Astrocyte (in vitro differentiated cells and primary cell): Measurements from ENCODE around the gene FGF19. TPM values are rescaled to one million over a fixed set of nuclear protein-coding genes. Genes with fewer than 3 reads are reported as not detected.

Experiments
- DNase-seq: peaks from one replicate; pipeline ENCODE4 v3.0.0-alpha.2; 2010; ENCODE audit warnings: low read depth
- FAIRE-seq: peaks from 2 replicates; lab custom pipeline; 2011; peaks lifted over from hg19 to GRCh38; lab: Jason Lieb, UNC
- H2AFZ ChIP-seq: 2 replicates; pipeline ENCODE4 v1.6.0; 2012; ENCODE audit warnings: low read depth, low read length, inconsistent platforms
- H3K27ac ChIP-seq: 2 replicates; pipeline ENCODE4 v1.5.1; 2011; ENCODE audit warnings: low read depth, low read length, inconsistent platforms
- H3K27me3 ChIP-seq: 2 replicates; pipeline ENCODE4 v1.6.0; 2011; ENCODE audit warnings: low read length, inconsistent platforms; ENCODE audit not compliant: insufficient read depth
- H3K36me3 ChIP-seq: 2 replicates; pipeline ENCODE4 v1.5.1; 2011; ENCODE audit warnings: low read length, inconsistent platforms; ENCODE audit not compliant: insufficient read depth
- H3K4me1 ChIP-seq: 2 replicates; pipeline ENCODE4 v1.5.1; 2011; ENCODE audit warnings: low read length, inconsistent platforms; ENCODE audit not compliant: insufficient read depth
- H3K4me2 ChIP-seq: 2 replicates; pipeline ENCODE4 v1.6.0; 2012; ENCODE audit warnings: low read length, inconsistent platforms
- H3K4me3 ChIP-seq: 2 replicates; pipeline ENCODE4 v1.5.1; 2011; ENCODE audit warnings: low read depth, mild to moderate bottlenecking, low read length, inconsistent platforms; ENCODE audit not compliant: insufficient read depth
- H3K79me2 ChIP-seq: 2 replicates; pipeline ENCODE4 v1.6.0; 2012; ENCODE audit warnings: mild to moderate bottlenecking, low read length, inconsistent platforms; ENCODE audit not compliant: insufficient read depth
- H3K9ac ChIP-seq: 2 replicates; pipeline ENCODE4 v1.6.0; 2012; ENCODE audit warnings: mild to moderate bottlenecking, low read length, inconsistent platforms
- H3K9me3 ChIP-seq: 2 replicates; pipeline ENCODE4 v1.5.1; 2012; ENCODE audit warnings: low read depth, mild to moderate bottlenecking, low read length, inconsistent platforms; ENCODE audit not compliant: insufficient read depth
- H4K20me1 ChIP-seq: 2 replicates; pipeline ENCODE4 v1.6.0; 2012; ENCODE audit warnings: low read length, inconsistent platforms; ENCODE audit not compliant: insufficient read depth
- H3K27ac Mint-ChIP-seq: one replicate; pipeline ENCODE4 v1.8.0; 2021; ENCODE audit warnings: mild to moderate bottlenecking, mixed read lengths; ENCODE audit not compliant: unreplicated experiment
- H3K27me3 Mint-ChIP-seq: one replicate; pipeline ENCODE4 v1.8.0; 2021; ENCODE audit warnings: low read depth, mixed read lengths; ENCODE audit not compliant: unreplicated experiment
- H3K36me3 Mint-ChIP-seq: one replicate; pipeline ENCODE4 v1.8.0; 2021; ENCODE audit warnings: low read depth, mixed read lengths; ENCODE audit not compliant: unreplicated experiment
- H3K4me1 Mint-ChIP-seq: one replicate; pipeline ENCODE4 v1.8.0; 2021; ENCODE audit warnings: low read depth, mixed read lengths; ENCODE audit not compliant: unreplicated experiment
- H3K4me3 Mint-ChIP-seq: one replicate; pipeline ENCODE4 v1.8.0; 2021; ENCODE audit warnings: mild to moderate bottlenecking, moderate library complexity, mixed read lengths; ENCODE audit not compliant: unreplicated experiment
- H3K9me3 Mint-ChIP-seq: one replicate; pipeline ENCODE4 v1.8.0; 2021; ENCODE audit warnings: mild to moderate bottlenecking, mixed read lengths; ENCODE audit not compliant: unreplicated experiment
- EZH2 ChIP-seq: IDR thresholded peaks from 2 replicates; pipeline ENCODE4 v1.6.1; 2012; ENCODE audit warnings: mild to moderate bottlenecking, low read length, inconsistent platforms; ENCODE audit not compliant: insufficient read depth
- total RNA-seq: library from RNA; stranded (reverse); gene quantifications from 2 replicates; pipeline ENCODE4 v1.2.1, GENCODE V29; 2021
- TF ChIP-seq, protein P1 (sequence below): IDR thresholded peaks from 2 replicates; pipeline ENCODE4 v1.5.1; 2011; ENCODE audit warnings: low read depth, mild to moderate bottlenecking, inconsistent platforms, low read length, moderate library complexity; ENCODE audit not compliant: insufficient read depth

Gene FGF19
- total RNA-seq, 1 donor from 2014 or later: not detected

- no peak overlapping the region for H2AFZ ChIP-seq
- peaks cover 7% of the 10 kb centered on the region for H3K4me1 ChIP-seq
- H3K27me3 Mint-ChIP-seq: peaks cover 20% of the 10 kb centered on the region
- H3K27ac Mint-ChIP-seq: no peak overlapping the region
- DNase-seq: no peak
- no peak for TF ChIP-seq EZH2
- TF ChIP-seq, protein P1, sequence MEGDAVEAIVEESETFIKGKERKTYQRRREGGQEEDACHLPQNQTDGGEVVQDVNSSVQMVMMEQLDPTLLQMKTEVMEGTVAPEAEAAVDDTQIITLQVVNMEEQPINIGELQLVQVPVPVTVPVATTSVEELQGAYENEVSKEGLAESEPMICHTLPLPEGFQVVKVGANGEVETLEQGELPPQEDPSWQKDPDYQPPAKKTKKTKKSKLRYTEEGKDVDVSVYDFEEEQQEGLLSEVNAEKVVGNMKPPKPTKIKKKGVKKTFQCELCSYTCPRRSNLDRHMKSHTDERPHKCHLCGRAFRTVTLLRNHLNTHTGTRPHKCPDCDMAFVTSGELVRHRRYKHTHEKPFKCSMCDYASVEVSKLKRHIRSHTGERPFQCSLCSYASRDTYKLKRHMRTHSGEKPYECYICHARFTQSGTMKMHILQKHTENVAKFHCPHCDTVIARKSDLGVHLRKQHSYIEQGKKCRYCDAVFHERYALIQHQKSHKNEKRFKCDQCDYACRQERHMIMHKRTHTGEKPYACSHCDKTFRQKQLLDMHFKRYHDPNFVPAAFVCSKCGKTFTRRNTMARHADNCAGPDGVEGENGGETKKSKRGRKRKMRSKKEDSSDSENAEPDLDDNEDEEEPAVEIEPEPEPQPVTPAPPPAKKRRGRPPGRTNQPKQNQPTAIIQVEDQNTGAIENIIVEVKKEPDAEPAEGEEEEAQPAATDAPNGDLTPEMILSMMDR: no peak
- peaks cover 4% of the 10 kb centered on the region for H4K20me1 ChIP-seq
- peaks cover 1% of the 10 kb centered on the region for H3K36me3 Mint-ChIP-seq
- H3K4me1 Mint-ChIP-seq: peaks cover 12% of the 10 kb centered on the region
- H3K9ac ChIP-seq: no peak overlapping the region
- no peak for FAIRE-seq
- no peak overlapping the region for H3K27ac ChIP-seq
- H3K9me3 Mint-ChIP-seq: peaks cover 5% of the 10 kb centered on the region
- H3K4me3 Mint-ChIP-seq: no peak overlapping the region
- H3K4me2 ChIP-seq: no peak overlapping the region
- no peaks in the 10 kb centered on the region for H3K79me2 ChIP-seq
- no peaks in the 10 kb centered on the region for H3K36me3 ChIP-seq
- H3K4me3 ChIP-seq: no peak overlapping the region
- H3K27me3 ChIP-seq: no peaks in the 10 kb centered on the region
- no peaks in the 10 kb centered on the region for H3K9me3 ChIP-seq
These were observed 44.8 kb upstream of the FGF19 start for GRCh38 chr11:69748637-69749036.

DNA sequence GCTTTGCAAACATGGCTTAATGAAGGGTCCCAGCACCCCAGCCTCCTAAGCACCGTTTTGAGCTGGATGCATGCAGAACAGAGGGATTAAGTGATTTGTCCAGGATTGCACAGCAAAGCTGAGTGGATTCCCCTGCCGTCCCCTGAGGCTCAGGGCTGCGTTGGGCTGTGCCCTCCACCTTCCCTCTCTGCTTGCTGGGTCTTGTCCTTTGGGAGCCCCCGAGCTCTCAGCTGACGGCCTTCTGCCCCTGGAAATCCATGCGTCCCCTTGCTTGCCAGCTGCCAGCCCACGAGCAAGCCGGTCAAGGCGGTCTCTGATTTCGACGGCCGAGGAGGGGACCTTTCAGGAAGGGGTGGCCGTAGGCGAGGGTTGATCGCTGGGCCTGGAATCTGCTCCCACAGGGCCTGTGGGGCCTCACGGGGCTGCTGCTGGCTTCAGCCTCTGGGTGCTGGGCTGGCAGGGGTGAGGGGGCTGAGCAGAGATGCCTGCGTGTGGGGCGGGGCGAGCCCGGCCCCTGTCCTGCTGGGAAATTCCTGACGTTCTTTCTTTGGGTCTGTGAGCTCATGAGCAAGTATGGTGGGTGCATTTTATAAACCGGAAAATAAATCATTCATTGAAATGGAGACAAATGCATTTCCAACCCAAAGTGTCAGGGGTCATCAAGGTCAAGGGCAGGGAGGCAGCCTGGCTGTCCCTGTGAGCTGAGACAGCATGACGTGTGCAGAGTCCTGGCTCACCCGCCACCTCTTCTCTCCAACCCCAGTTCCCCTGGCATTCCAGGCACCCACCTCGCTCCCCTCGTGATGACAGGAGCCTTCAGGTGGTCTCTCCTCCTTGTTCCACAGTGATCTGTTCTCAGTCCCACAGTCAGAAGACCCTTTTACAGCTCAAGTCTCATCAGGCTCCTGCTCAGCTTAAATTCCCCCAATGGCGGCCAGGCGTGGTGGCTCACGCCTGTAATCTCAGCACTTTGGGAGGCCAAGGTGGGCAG lies 43.2 kb upstream of the FGF19 start:
- TF ChIP-seq, protein P1: no peak
- TF ChIP-seq EZH2: no peak
- peaks cover 7% of the 10 kb centered on the region for H3K4me1 ChIP-seq
- no peaks in the 10 kb centered on the region for H3K9me3 ChIP-seq
- FAIRE-seq (no peak), DNase-seq (peak; percentile 18)
- H3K9me3 Mint-ChIP-seq: peaks cover 5% of the 10 kb centered on the region
- H3K27me3 Mint-ChIP-seq: peaks cover 17% of the 10 kb centered on the region
- H3K4me1 Mint-ChIP-seq: peaks cover 19% of the 10 kb centered on the region
- peaks cover 1% of the 10 kb centered on the region for H3K36me3 Mint-ChIP-seq
- H4K20me1 ChIP-seq: peaks cover 4% of the 10 kb centered on the region
- H2AFZ ChIP-seq: no peak overlapping the region
- H3K27me3 ChIP-seq: no peaks in the 10 kb centered on the region
- peak overlapping the region; percentile 47 for H3K27ac Mint-ChIP-seq
- H3K9ac ChIP-seq: no peak overlapping the region
- H3K27ac ChIP-seq: no peak overlapping the region
- H3K4me3 Mint-ChIP-seq: no peak overlapping the region
- H3K36me3 ChIP-seq: no peaks in the 10 kb centered on the region
- no peak overlapping the region for H3K4me3 ChIP-seq
- no peak overlapping the region for H3K4me2 ChIP-seq
- H3K79me2 ChIP-seq: no peaks in the 10 kb centered on the region

- DNase-seq: no peak
- Histone ChIP-seq H4K20me1 (peaks cover 4% of the 10 kb centered on the region), H3K4me1 (peaks cover 7% of the 10 kb centered on the region), H3K36me3 (no peaks in the 10 kb centered on the region), H3K9me3 (no peaks in the 10 kb centered on the region), H3K79me2 (no peaks in the 10 kb centered on the region), H2AFZ (no peak overlapping the region), H3K4me2 (no peak overlapping the region), H3K27ac (no peak overlapping the region), H3K27me3 (no peaks in the 10 kb centered on the region), H3K4me3 (no peak overlapping the region), H3K9ac (no peak overlapping the region)
- no peak for FAIRE-seq
- Mint-ChIP-seq H3K9me3 (peaks cover 5% of the 10 kb centered on the region), H3K27me3 (peaks cover 12% of the 10 kb centered on the region), H3K27ac (peak overlapping the region; percentile 72), H3K36me3 (peaks cover 1% of the 10 kb centered on the region), H3K4me1 (peaks cover 20% of the 10 kb centered on the region), H3K4me3 (no peak overlapping the region)
- TF ChIP-seq, protein P1: no peak
- TF ChIP-seq EZH2: no peak
These were observed 42.3 kb upstream of the FGF19 start for GRCh38 chr11:69746140-69746539.
